ENCODE measurements around the gene SH2B2. TPM values are rescaled to one million over a fixed set of nuclear protein-coding genes. Genes with fewer than 3 reads are reported as not detected.
"Not testable (repeated sequence)": the region's sequence is repeated elsewhere in the genome, so short reads cannot be mapped to it uniquely, and the experiment has no call there.

The SH2B2 gene
- total and polyA plus RNA-seq, 10 donors, result 13.4 to 36.9 (median 28.9) TPM

- intact Hi-C loops (cut with DNase I; ENCODE audit: low total_unique reads), result no loop called here
- H3K27me3 ChIP-seq (replicated peaks in 1 of 7), result peaks cover 0 to 19% (median 0%) of the 10 kb centered on the region in 7 donors
- 84 to 93% (median 87%) methylated on average over 6 of the region's 6 CpGs for WGBS, 5 donors
Measured at GRCh38 chr7:102296179-102296438, 9.4 kb downstream of the SH2B2 start.

GRCh38 chr7:102296514-102296913 lies 9.8 kb downstream of the SH2B2 start:
- Histone ChIP-seq H3K4me3 (no peak overlapping the region), H3K27ac (no peak overlapping the region), H3K27me3 (replicated peaks in 1 of 7) (peaks cover 0 to 20% (median 0%) of the 10 kb centered on the region in 7 donors), H3K36me3 (peaks cover 0 to 28% (median 3%) of the 10 kb centered on the region in 6 donors), H3K9me3 (no peaks in the 10 kb centered on the region), H3K4me1 (peaks cover 2 to 67% (median 42%) of the 10 kb centered on the region in 6 donors)
- WGBS, 5 donors, result 91 to 95% (median 92%) methylated on average over 7 of the region's 7 CpGs
- no peak for DNase-seq
- intact Hi-C loops (cut with DNase I; ENCODE audit: low total_unique reads), result no loop called here
- TF ChIP-seq POLR2A (IDR thresholded peaks at IDR 0.05) (no peak), POLR2AphosphoS5 (IDR thresholded peaks at IDR 0.05) (no peak), CTCF (IDR thresholded peaks at IDR 0.05 in 8 of 11, conservative IDR thresholded peaks at IDR 0.05 in 3 of 11) (no peak)

More at GRCh38 chr7:102296179-102296438, 9.4 kb downstream of the SH2B2 start:
- Histone ChIP-seq H3K4me3 (no peak overlapping the region), H3K36me3 (peaks cover 0 to 24% (median 3%) of the 10 kb centered on the region in 6 donors), H3K27ac (no peak overlapping the region), H3K4me1 (peaks cover 2 to 71% (median 46%) of the 10 kb centered on the region in 6 donors), H3K9me3 (no peaks in the 10 kb centered on the region)
- no peak for DNase-seq
- TF ChIP-seq POLR2A (IDR thresholded peaks at IDR 0.05) (no peak), POLR2AphosphoS5 (IDR thresholded peaks at IDR 0.05) (no peak), CTCF (IDR thresholded peaks at IDR 0.05 in 8 of 11, conservative IDR thresholded peaks at IDR 0.05 in 3 of 11) (no peak)

GRCh38 chr7:102297487-102298218 lies 11.0 kb downstream of the SH2B2 start:
- WGBS, 5 donors, result 89 to 94% (median 93%) methylated on average over 8 to 10 of the region's 10 CpGs
- H3K27ac ChIP-seq, result no peak overlapping the region
- DNase-seq, result no peak
- peaks cover 0 to 40% (median 3%) of the 10 kb centered on the region in 6 donors for H3K36me3 ChIP-seq
- TF ChIP-seq POLR2AphosphoS5 (IDR thresholded peaks at IDR 0.05), result no peak
- H3K9me3 ChIP-seq, result no peaks in the 10 kb centered on the region
- peaks cover 0 to 18% (median 0%) of the 10 kb centered on the region in 7 donors for H3K27me3 ChIP-seq (replicated peaks in 1 of 7)
- no peak overlapping the region for H3K4me3 ChIP-seq
- H3K4me1 ChIP-seq, result peaks cover under 1 to 66% (median 36%) of the 10 kb centered on the region in 6 donors
- intact Hi-C loops (cut with DNase I; ENCODE audit: low total_unique reads), result no loop called here

GRCh38 chr7:102300643-102301221 lies 14.1 kb downstream of the SH2B2 start:
- TF ChIP-seq CTCF (IDR thresholded peaks at IDR 0.05 in 8 of 11, conservative IDR thresholded peaks at IDR 0.05 in 3 of 11) (peak in 1 of 11 experiments; percentile 6), POLR2AphosphoS5 (IDR thresholded peaks at IDR 0.05) (peak in 1 of 3 donors; percentile 19), POLR2A (IDR thresholded peaks at IDR 0.05) (no peak)
- H3K36me3 ChIP-seq, result peaks cover 0 to 45% (median 3%) of the 10 kb centered on the region in 6 donors
- no peak for DNase-seq
- no peak overlapping the region for H3K27ac ChIP-seq
- no peaks in the 10 kb centered on the region for H3K9me3 ChIP-seq
- peaks cover 14 to 66% (median 36%) of the 10 kb centered on the region in 6 donors for H3K4me1 ChIP-seq
- peaks cover 0 to 15% (median 0%) of the 10 kb centered on the region in 7 donors for H3K27me3 ChIP-seq (replicated peaks in 1 of 7)
- intact Hi-C loops (cut with DNase I; ENCODE audit: low total_unique reads), result no loop called here
- 64 to 80% (median 78%) methylated on average over 60 to 84 of the region's 84 CpGs for whole genome bisulfite sequencing, 5 donors
- H3K4me3 ChIP-seq, result no peak overlapping the region

- H3K27me3 ChIP-seq (replicated peaks in 1 of 7), result peaks cover 0 to 15% (median 0%) of the 10 kb centered on the region in 7 donors
- whole genome bisulfite sequencing, 5 donors, result 93 to 98% (median 94%) methylated on average over 10 to 14 of the region's 14 CpGs
- peaks cover 19 to 66% (median 42%) of the 10 kb centered on the region in 6 donors for H3K4me1 ChIP-seq
- H3K4me3 ChIP-seq; H3K27ac ChIP-seq; H3K9me3 ChIP-seq; intact Hi-C loops (cut with DNase I; ENCODE audit: low total_unique reads); DNase-seq: not testable (repeated sequence)
- H3K36me3 ChIP-seq, result peaks cover 0 to 45% (median 3%) of the 10 kb centered on the region in 6 donors
Measured at GRCh38 chr7:102301367-102301766, 14.7 kb downstream of the SH2B2 start.
